Sigmoid colon (tissue), 4 donors: ENCODE data around the gene C11orf42.

Source experiments
- CTCF ChIP-seq, 4 experiments: fragments of 450-650 bp in 3 of 4; fragments of 200-600 bp in 1 of 4; IDR thresholded peaks; one replicate each; pipeline ENCODE4 v1.5.1; 2016 to 2019; ENCODE audit warnings: antibody characterized with exemption in 4 of 4, mild to moderate bottlenecking in 3 of 4, moderate library complexity in 2 of 4
- EP300 ChIP-seq, 4 donors: sonication (generic); formaldehyde crosslinking; IDR thresholded peaks; one replicate each; pipeline ENCODE4 v1.6.1; 2017; ENCODE audit warnings: antibody characterized with exemption in 4 of 4
- POLR2A ChIP-seq, 2 donors: fragments of 450-650 bp; IDR thresholded peaks; one replicate each; pipeline ENCODE4 v1.6.1; 2016; ENCODE audit warnings: antibody characterized with exemption in 2 of 2, mild to moderate bottlenecking in 2 of 2, moderate library complexity in 2 of 2

- TF ChIP-seq POLR2A (IDR thresholded peaks at IDR 0.05) = no peak
- no peak for TF ChIP-seq CTCF (IDR thresholded peaks at IDR 0.05)
- TF ChIP-seq EP300 (IDR thresholded peaks at IDR 0.05) = no peak
Measured at GRCh38 chr11:6225024-6225423, 19.7 kb downstream of the C11orf42 start.
